SK-N-SH treated with all-trans-retinoic acid at 6 μM for 48 hours (cell line): ENCODE data around the gene PDE5A.

Source experiments
- CSDC2 ChIP-seq: fragments of 250-450 bp; sonication (Bioruptor Pico); IDR thresholded peaks from 2 replicates; pipeline ENCODE4 v1.5.0; 2020; ENCODE audit warnings: mild to moderate bottlenecking, moderate library complexity
- ESRRG ChIP-seq: fragments of 250-450 bp; sonication (Bioruptor Pico); IDR thresholded peaks from 2 replicates; pipeline ENCODE4 v1.6.1; 2021; ENCODE audit warnings: mild to moderate bottlenecking
- ISL1 ChIP-seq: fragments of 250-450 bp; sonication (Bioruptor Pico); IDR thresholded peaks from 2 replicates; pipeline ENCODE4 v2.1.2; 2022; ENCODE audit warnings: mild to moderate bottlenecking, moderate library complexity
- PPARA ChIP-seq: fragments of 250-450 bp; sonication (Bioruptor Pico); IDR thresholded peaks from 2 replicates; pipeline ENCODE4 v1.5.0; 2020; ENCODE audit warnings: mild to moderate bottlenecking, borderline replicate concordance
- ZFP3 ChIP-seq: fragments of 250-450 bp; sonication (Bioruptor Pico); IDR thresholded peaks from 2 replicates; pipeline ENCODE4 v1.5.0; 2020; ENCODE audit warnings: mild to moderate bottlenecking, moderate library complexity
- ZFP30 ChIP-seq: fragments of 450-650 bp; formaldehyde crosslinking; IDR thresholded peaks from 2 replicates; pipeline ENCODE4 v1.5.0; 2022; ENCODE audit warnings: mild to moderate bottlenecking, moderate library complexity
- ZNF565 ChIP-seq: fragments of 450-650 bp; formaldehyde crosslinking; conservative IDR thresholded peaks from 2 replicates; pipeline ENCODE4 v1.5.0; 2020; ENCODE audit warnings: low read depth, mild to moderate bottlenecking, moderate library complexity
- ZNF8 ChIP-seq: fragments of 450-650 bp; formaldehyde crosslinking; IDR thresholded peaks from 2 replicates; pipeline ENCODE4 v1.5.0; 2020; ENCODE audit warnings: mild to moderate bottlenecking, moderate library complexity
- TF ChIP-seq, protein P1 (sequence below): fragments of 250-450 bp; sonication (Bioruptor Pico); IDR thresholded peaks from 2 replicates; pipeline ENCODE4 v1.8.0; 2020; ENCODE audit warnings: mild to moderate bottlenecking, moderate library complexity, borderline replicate concordance

GRCh38 chr4:119675391-119675790 lies 46.8 kb upstream of the PDE5A start:
- TF ChIP-seq ZFP30 (CRISPR knock-in tag) = no peak
- no peak for TF ChIP-seq ISL1 (CRISPR knock-in tag)
- no peak for TF ChIP-seq ZNF565 (CRISPR knock-in tag)
- TF ChIP-seq CSDC2 = no peak
- no peak for TF ChIP-seq ESRRG (CRISPR knock-in tag)
- TF ChIP-seq, protein P1, sequence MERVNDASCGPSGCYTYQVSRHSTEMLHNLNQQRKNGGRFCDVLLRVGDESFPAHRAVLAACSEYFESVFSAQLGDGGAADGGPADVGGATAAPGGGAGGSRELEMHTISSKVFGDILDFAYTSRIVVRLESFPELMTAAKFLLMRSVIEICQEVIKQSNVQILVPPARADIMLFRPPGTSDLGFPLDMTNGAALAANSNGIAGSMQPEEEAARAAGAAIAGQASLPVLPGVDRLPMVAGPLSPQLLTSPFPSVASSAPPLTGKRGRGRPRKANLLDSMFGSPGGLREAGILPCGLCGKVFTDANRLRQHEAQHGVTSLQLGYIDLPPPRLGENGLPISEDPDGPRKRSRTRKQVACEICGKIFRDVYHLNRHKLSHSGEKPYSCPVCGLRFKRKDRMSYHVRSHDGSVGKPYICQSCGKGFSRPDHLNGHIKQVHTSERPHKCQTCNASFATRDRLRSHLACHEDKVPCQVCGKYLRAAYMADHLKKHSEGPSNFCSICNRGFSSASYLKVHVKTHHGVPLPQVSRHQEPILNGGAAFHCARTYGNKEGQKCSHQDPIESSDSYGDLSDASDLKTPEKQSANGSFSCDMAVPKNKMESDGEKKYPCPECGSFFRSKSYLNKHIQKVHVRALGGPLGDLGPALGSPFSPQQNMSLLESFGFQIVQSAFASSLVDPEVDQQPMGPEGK = no peak
- no peak for TF ChIP-seq PPARA (CRISPR knock-in tag)
- no peak for TF ChIP-seq ZNF8 (CRISPR knock-in tag)
- TF ChIP-seq ZFP3 (CRISPR knock-in tag) = no peak
